Activated CD8-positive, alpha-beta T cell treated with anti-CD3 and anti-CD28 coated beads for 36 hours (primary cell): ENCODE results near the gene CNTROB. TPM values are rescaled to one million over a fixed set of nuclear protein-coding genes. Genes with fewer than 3 reads are reported as not detected.

ENCODE experiments used
- ATAC-seq: fragments of 200-7000 bp; cut with Tn5 transposase; one replicate; pipeline ENCODE4 v1.10.0; 2021; ENCODE audit warnings: mild to moderate bottlenecking, moderate library complexity
- CTCF ChIA-PET: fragments of 350-600 bp; sonication (Branson Sonifier 250); formaldehyde crosslinking; loops from one replicate; lab custom pipeline; 2021; ENCODE audit warnings: antibody characterized with exemption; lab: Charles Lee
- POLR2A ChIA-PET: fragments of 350-600 bp; sonication (Branson Sonifier 250); formaldehyde crosslinking; loops from one replicate; lab custom pipeline; 2021; ENCODE audit warnings: antibody characterized with exemption; lab: Charles Lee
- DNase-seq: peaks from one replicate; pipeline ENCODE4 v3.0.0-alpha.2; 2020
- H3K27ac Mint-ChIP-seq: one replicate; pipeline ENCODE4 v1.8.0; 2021; ENCODE audit warnings: mild to moderate bottlenecking, mixed read lengths
- H3K27me3 Mint-ChIP-seq: one replicate; pipeline ENCODE4 v1.8.0; 2021; ENCODE audit warnings: mixed read lengths
- H3K36me3 Mint-ChIP-seq: one replicate; pipeline ENCODE4 v1.8.0; 2021; ENCODE audit warnings: low read depth, mixed read lengths
- H3K4me1 Mint-ChIP-seq: one replicate; pipeline ENCODE4 v1.8.0; 2021; ENCODE audit warnings: low read depth, mixed read lengths
- H3K4me3 Mint-ChIP-seq: one replicate; pipeline ENCODE4 v1.8.0; 2021; ENCODE audit warnings: mild to moderate bottlenecking, moderate library complexity, mixed read lengths
- H3K9me3 Mint-ChIP-seq: one replicate; pipeline ENCODE4 v1.8.0; 2021; ENCODE audit warnings: mixed read lengths
- intact Hi-C: fragments of 100-400 bp; cut with micrococcal nuclease; formaldehyde crosslinking; loops from one replicate; pipeline ENCODE4 v1.10.0; 2022
- total RNA-seq, 2 experiments: library from RNA; stranded (reverse); gene quantifications; one replicate each; pipeline ENCODE4 v1.2.3, GENCODE V29; 2021
- TF ChIP-seq, protein P1 (sequence below): fragments of 200-600 bp; IDR thresholded peaks from one replicate; pipeline ENCODE4 v1.8.0; 2022; ENCODE audit warnings: antibody characterized with exemption, mild to moderate bottlenecking

CNTROB gene
- total RNA-seq, 2 experiments from 2014 or later, result 48.4 to 54.1 TPM

DNA sequence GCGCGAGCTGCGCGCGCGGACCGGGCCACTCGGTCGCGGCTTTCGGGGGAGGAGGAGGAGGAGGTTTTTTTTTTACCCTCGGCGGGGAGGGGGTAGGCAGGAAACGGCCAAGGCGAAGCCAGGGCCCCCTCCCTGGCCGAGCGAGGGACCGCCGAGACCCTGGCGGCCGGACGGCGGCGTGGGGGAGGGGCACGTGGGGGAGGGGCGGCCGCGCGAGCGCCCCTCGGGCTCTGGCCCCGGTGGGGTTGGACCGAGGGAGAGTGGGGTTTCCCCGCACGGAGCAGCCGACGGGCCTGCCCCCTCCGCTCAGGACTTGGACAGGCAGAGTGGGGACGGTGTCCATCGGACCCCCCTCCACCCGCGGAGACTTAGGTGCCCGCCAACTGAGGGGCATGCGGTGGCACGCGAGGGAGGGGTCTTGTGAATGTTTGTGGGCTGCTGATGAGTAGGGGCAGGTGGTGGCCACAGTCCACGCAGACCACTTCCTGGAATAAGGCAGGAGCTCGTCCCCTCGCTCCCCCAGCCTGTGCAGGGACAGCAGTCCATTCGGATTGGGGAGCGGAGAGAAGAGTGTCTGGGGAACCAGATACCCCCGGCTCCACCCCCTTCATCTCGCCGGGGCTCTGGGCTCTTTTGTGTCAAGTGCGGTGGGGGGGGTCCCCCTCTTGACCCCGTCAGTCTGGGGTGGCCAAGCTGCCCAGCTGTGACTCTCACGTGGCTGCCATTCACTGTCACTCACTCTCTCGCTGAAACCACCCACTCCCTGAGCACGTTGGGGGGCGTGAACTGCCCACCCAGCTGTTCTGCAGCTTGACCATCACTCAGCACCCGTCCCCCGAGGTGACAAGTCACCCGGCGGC is 46.4 kb upstream of the CNTROB start:
- peak; percentile 70 for DNase-seq
- no peaks in the 10 kb centered on the region for H3K27me3 Mint-ChIP-seq
- no peak overlapping the region for H3K4me3 Mint-ChIP-seq
- intact Hi-C loops, result loop anchor here (5.0 kb wide), 1 partner anchor 43 kb away; no protein-coding TSS in a partner anchor
- H3K27ac Mint-ChIP-seq, result peak overlapping the region; percentile 55
- CTCF ChIA-PET, result interaction anchor here (1.0 to 1.5 kb wide), 3 partner anchors 26 to 51 kb away, joined by 3 to 5 read pairs (median 4); no protein-coding TSS in a partner anchor
- H3K36me3 Mint-ChIP-seq, result peaks cover 18% of the 10 kb centered on the region
- TF ChIP-seq, protein P1, sequence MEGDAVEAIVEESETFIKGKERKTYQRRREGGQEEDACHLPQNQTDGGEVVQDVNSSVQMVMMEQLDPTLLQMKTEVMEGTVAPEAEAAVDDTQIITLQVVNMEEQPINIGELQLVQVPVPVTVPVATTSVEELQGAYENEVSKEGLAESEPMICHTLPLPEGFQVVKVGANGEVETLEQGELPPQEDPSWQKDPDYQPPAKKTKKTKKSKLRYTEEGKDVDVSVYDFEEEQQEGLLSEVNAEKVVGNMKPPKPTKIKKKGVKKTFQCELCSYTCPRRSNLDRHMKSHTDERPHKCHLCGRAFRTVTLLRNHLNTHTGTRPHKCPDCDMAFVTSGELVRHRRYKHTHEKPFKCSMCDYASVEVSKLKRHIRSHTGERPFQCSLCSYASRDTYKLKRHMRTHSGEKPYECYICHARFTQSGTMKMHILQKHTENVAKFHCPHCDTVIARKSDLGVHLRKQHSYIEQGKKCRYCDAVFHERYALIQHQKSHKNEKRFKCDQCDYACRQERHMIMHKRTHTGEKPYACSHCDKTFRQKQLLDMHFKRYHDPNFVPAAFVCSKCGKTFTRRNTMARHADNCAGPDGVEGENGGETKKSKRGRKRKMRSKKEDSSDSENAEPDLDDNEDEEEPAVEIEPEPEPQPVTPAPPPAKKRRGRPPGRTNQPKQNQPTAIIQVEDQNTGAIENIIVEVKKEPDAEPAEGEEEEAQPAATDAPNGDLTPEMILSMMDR, result no peak
- POLR2A ChIA-PET, result interaction anchor here (0.7 to 1.8 kb wide), 15 partner anchors 10 to 395 kb away, joined by 3 to 16 read pairs (median 4); partner anchors contain the start of genes NAA38 and RNF227
- H3K9me3 Mint-ChIP-seq, result no peaks in the 10 kb centered on the region
- H3K4me1 Mint-ChIP-seq, result peaks cover 9% of the 10 kb centered on the region
- ATAC-seq, result peak; percentile 5

DNA sequence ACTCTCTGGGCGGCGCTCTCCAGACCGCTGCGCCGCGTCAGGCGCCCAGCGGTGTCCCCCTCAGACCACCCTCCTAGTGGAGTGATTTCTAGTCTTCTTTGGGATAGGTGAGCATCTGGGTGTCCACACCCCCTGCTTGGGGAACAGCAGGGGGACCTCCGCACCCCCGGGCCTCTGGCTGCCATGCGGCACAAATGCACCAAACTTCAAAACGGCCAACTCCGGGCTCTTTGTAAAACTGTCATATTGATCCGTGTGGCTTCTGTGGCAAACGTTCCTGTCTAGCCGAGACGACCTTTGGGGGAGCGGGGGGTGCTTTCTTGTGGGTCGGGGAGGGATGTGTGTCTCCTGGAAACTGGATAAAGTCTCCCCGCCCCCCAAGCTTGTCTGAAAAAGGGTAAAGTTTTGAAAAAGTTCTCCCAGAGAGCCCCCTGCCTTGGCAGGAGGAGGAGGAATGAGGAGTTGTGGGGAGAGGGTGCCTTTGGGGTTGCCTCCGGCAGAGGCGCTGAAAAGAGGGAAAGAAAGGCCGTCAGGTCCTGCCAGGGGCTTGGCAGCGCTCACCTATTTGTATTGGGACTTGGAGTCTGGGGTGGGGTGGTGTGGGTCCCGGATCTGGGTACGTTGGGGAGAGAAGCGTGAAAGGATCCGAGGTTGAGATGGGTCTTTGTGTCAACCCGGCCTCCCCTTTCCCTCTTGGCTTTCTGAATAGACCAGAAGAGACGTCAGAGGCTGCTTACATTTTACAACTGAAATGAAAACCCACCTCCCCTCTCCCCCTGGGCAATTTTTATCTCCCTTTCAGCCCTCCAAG is 45.6 kb upstream of the CNTROB start:
- CTCF ChIA-PET, result interaction anchor here (1.0 to 1.5 kb wide), 3 partner anchors 26 to 51 kb away, joined by 3 to 5 read pairs (median 4); no protein-coding TSS in a partner anchor
- peak; percentile 4 for ATAC-seq
- no peak overlapping the region for H3K4me3 Mint-ChIP-seq

DNA sequence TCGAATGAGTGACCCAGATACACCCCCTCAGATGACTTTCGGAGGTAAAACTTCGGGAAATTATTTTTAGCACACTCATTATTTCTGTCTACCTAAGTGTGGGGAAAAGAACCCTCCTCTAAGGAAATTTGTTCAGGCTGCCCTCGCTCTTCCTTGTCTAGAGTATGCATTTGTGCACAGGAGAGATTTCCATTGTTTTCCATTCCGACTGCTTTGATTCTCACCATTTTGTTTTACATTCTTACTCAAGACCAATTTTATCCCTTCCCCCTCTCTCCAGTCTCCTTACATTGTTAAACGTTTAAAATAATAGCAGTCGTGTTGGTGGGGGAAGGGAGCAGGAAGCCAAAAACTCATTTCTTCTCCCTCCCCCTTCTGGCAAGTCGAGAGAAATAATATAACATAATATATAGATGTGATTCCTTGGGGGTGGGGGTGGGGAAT is 44.9 kb upstream of the CNTROB start:
- Mint-ChIP-seq H3K36me3 (peaks cover 29% of the 10 kb centered on the region), H3K4me1 (peaks cover 10% of the 10 kb centered on the region), H3K27ac (no peak overlapping the region), H3K9me3 (no peaks in the 10 kb centered on the region), H3K27me3 (no peaks in the 10 kb centered on the region), H3K4me3 (no peak overlapping the region)
- intact Hi-C loops, result loop anchor here (5.0 kb wide), 1 partner anchor 45 kb away; no protein-coding TSS in a partner anchor
- TF ChIP-seq, protein P1, result no peak
- DNase-seq (no peak), ATAC-seq (no peak)
- POLR2A ChIA-PET, result interaction anchor here (1.0 to 1.8 kb wide), 4 partner anchors 23 to 335 kb away, joined by 3 to 4 read pairs (median 4); no protein-coding TSS in a partner anchor
- CTCF ChIA-PET, result interaction anchor here (1.0 to 1.5 kb wide), 2 partner anchors 27 to 46 kb away, joined by 3 to 5 read pairs; no protein-coding TSS in a partner anchor

More for the DNA sequence above, 45.6 kb upstream of the CNTROB start:
- intact Hi-C loops, result loop anchor here (5.0 kb wide), 1 partner anchor 44 kb away; no protein-coding TSS in a partner anchor
- Mint-ChIP-seq H3K4me1 (peaks cover 10% of the 10 kb centered on the region), H3K9me3 (no peaks in the 10 kb centered on the region), H3K27ac (no peak overlapping the region), H3K27me3 (no peaks in the 10 kb centered on the region), H3K36me3 (peaks cover 26% of the 10 kb centered on the region)
- POLR2A ChIA-PET, result interaction anchor here (0.7 to 1.8 kb wide), 15 partner anchors 9 to 396 kb away, joined by 3 to 16 read pairs (median 4); partner anchors contain the start of genes NAA38 and RNF227
- peak; percentile 78 for DNase-seq
- TF ChIP-seq, protein P1, result no peak

DNA sequence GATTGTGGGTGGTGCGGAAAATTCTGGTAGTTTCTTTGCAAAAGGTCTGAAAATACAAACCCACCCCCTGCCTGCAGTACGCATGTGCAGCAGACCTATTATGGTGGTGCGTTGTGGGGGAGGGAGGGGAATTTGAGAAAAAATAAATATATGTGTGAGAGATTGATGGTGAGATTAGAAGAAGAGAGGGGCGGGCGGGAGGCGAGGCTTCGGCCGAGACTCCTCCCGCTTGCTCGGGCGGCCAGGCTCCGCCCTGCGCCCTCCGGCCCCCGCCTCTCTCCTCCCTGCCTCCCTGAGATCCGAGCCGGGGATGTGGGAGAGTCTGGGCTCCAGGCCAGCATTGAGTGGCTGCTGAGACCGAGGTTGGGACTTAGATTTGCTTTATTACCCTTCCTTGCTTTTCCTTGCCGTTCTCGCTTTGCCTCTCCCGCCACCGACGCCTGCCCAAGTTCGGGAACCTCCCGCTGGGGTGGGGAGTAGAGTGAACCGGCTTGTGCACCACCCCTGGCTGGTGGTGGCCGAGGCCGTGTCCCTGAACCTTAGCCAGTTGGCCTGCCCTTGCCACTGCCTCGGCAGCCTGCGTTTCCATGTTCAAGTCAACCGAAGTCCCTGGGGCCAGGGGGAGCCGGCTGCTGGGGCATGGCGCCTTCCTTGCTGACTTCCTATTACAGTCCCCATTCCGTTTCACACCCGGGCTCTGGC is 44.4 kb upstream of the CNTROB start:
- ATAC-seq (peak; percentile 79), DNase-seq (peak; percentile 98)
- intact Hi-C loops, result loop anchor here (5.0 kb wide), 1 partner anchor 45 kb away; no protein-coding TSS in a partner anchor
- TF ChIP-seq, protein P1, result no peak
- Mint-ChIP-seq H3K27me3 (no peaks in the 10 kb centered on the region), H3K27ac (no peak overlapping the region), H3K4me1 (peaks cover 10% of the 10 kb centered on the region), H3K4me3 (no peak overlapping the region), H3K36me3 (peaks cover 30% of the 10 kb centered on the region), H3K9me3 (no peaks in the 10 kb centered on the region)
- CTCF ChIA-PET, result no interaction called here
- POLR2A ChIA-PET, result interaction anchor here (1.8 kb wide), 2 partner anchors 11 to 23 kb away, joined by 4 to 9 read pairs; no protein-coding TSS in a partner anchor
